HepG2 (cell line): ENCODE data around the gene CD68. TPM values are rescaled to one million over a fixed set of nuclear protein-coding genes. Genes with fewer than 3 reads are reported as not detected.

Source experiments
- ADNP ChIP-seq: sonication (generic); formaldehyde crosslinking; IDR thresholded peaks from 2 replicates; pipeline ENCODE4 v1.4.0; 2020; ENCODE audit warnings: missing genetic modification reagents
- AHR ChIP-seq: IDR thresholded peaks from 2 replicates; pipeline ENCODE4 v1.6.1; 2018; ENCODE audit warnings: missing genetic modification reagents, missing compliant biosample characterization
- HMG20B ChIP-seq: conservative IDR thresholded peaks from 2 replicates; pipeline ENCODE4 v1.6.1; 2016; ENCODE audit warnings: missing genetic modification reagents, missing compliant biosample characterization
- HNF4G ChIP-seq, 2 experiments: sonication (generic) in 1 of 2; formaldehyde crosslinking in 1 of 2; IDR thresholded peaks; 2 replicates each; pipeline versions ENCODE4 v1.4.0 to v1.6.1; 2011 to 2020; ENCODE audit warnings: borderline replicate concordance in 2 of 2, low read depth in 2 of 2, mild to moderate bottlenecking in 2 of 2, low read length in 1 of 2, missing genetic modification reagents in 1 of 2, moderate library complexity in 1 of 2
- IRF1 ChIP-seq: sonication (generic); formaldehyde crosslinking; IDR thresholded peaks from 2 replicates; pipeline ENCODE4 v1.4.0; 2020; ENCODE audit warnings: low read depth, mild to moderate bottlenecking, missing genetic modification reagents
- JDP2 ChIP-seq: sonication (generic); formaldehyde crosslinking; IDR thresholded peaks from 2 replicates; pipeline ENCODE4 v1.8.1; 2022; ENCODE audit warnings: missing genetic modification reagents, borderline replicate concordance
- KLF11 ChIP-seq: IDR thresholded peaks from 2 replicates; pipeline ENCODE4 v1.6.1; 2016; ENCODE audit warnings: missing compliant biosample characterization
- KLF9 ChIP-seq: IDR thresholded peaks from 2 replicates; pipeline ENCODE4 v1.6.1; 2016; ENCODE audit warnings: low read depth
- MBD4 ChIP-seq: IDR thresholded peaks from 2 replicates; pipeline ENCODE4 v1.6.1; 2012; ENCODE audit warnings: low read length, inconsistent platforms, borderline replicate concordance
- NCOA2 ChIP-seq: sonication (generic); formaldehyde crosslinking; IDR thresholded peaks from 2 replicates; pipeline ENCODE4 v1.8.0; 2022; ENCODE audit warnings: inconsistent platforms
- PCBP2 ChIP-seq: fragments of 200-400 bp; formaldehyde crosslinking; optimal IDR thresholded peaks from 2 replicates; pipeline ENCODE3; 2018; ENCODE audit warnings: low read length, low read depth; ENCODE audit not compliant: poor library complexity, severe bottlenecking
- PITX1 ChIP-seq: sonication (generic); formaldehyde crosslinking; IDR thresholded peaks from 2 replicates; pipeline ENCODE4 v1.5.1; 2020; ENCODE audit warnings: mild to moderate bottlenecking, missing genetic modification reagents
- POGZ ChIP-seq: sonication (generic); formaldehyde crosslinking; IDR thresholded peaks from 2 replicates; pipeline ENCODE4 v1.4.0; 2020; ENCODE audit warnings: mild to moderate bottlenecking, missing genetic modification reagents
- PRMT3 ChIP-seq: sonication (generic); formaldehyde crosslinking; IDR thresholded peaks from 2 replicates; pipeline ENCODE4 v1.8.1; 2022; ENCODE audit warnings: low read depth, mild to moderate bottlenecking, moderate library complexity, missing genetic modification reagents, borderline replicate concordance
- RARG ChIP-seq: sonication (generic); formaldehyde crosslinking; IDR thresholded peaks from 2 replicates; pipeline ENCODE4 v1.4.0; 2020; ENCODE audit warnings: low read depth, mild to moderate bottlenecking, missing genetic modification reagents
- RNF2 ChIP-seq: fragments of 450-650 bp; conservative IDR thresholded peaks from 2 replicates; pipeline ENCODE4 v1.6.1; 2016; ENCODE audit warnings: low read depth
- TAF1 ChIP-seq: sonication (generic); formaldehyde crosslinking; IDR thresholded peaks from 2 replicates; pipeline ENCODE4 v1.4.0; 2020; ENCODE audit warnings: missing genetic modification reagents
- THYN1 ChIP-seq: sonication (generic); formaldehyde crosslinking; IDR thresholded peaks from 2 replicates; pipeline ENCODE4 v1.8.1; 2023; ENCODE audit warnings: low read depth, mild to moderate bottlenecking, moderate library complexity, missing genetic modification reagents, borderline replicate concordance
- ZBTB38 ChIP-seq: sonication (generic); formaldehyde crosslinking; IDR thresholded peaks from 2 replicates; pipeline ENCODE4 v1.5.1; 2020; ENCODE audit warnings: mild to moderate bottlenecking, missing genetic modification reagents
- ZNF253 ChIP-seq: sonication (generic); formaldehyde crosslinking; IDR thresholded peaks from 2 replicates; pipeline ENCODE4 v1.8.0; 2022; ENCODE audit warnings: mild to moderate bottlenecking, missing genetic modification reagents, borderline replicate concordance
- ZNF282 ChIP-seq: fragments of 450-650 bp; IDR thresholded peaks from 2 replicates; pipeline ENCODE4 v1.6.1; 2018; ENCODE audit not compliant: partially characterized antibody
- ZNF343 ChIP-seq: sonication (generic); formaldehyde crosslinking; IDR thresholded peaks from 2 replicates; pipeline ENCODE4 v1.4.0; 2020; ENCODE audit warnings: mild to moderate bottlenecking, missing genetic modification reagents
- ZNF441 ChIP-seq: sonication (generic); formaldehyde crosslinking; IDR thresholded peaks from 2 replicates; pipeline ENCODE4 v1.7.0; 2021; ENCODE audit warnings: missing genetic modification reagents, borderline replicate concordance
- ZNF552 ChIP-seq: sonication (generic); formaldehyde crosslinking; IDR thresholded peaks from 2 replicates; pipeline ENCODE4 v1.9.0; 2022; ENCODE audit warnings: missing genetic modification reagents, mild to moderate bottlenecking, borderline replicate concordance
- ZNF674 ChIP-seq: sonication (generic); formaldehyde crosslinking; IDR thresholded peaks from 2 replicates; pipeline ENCODE4 v1.5.0; 2020; ENCODE audit warnings: low read depth, mild to moderate bottlenecking, missing genetic modification reagents
- ZNF75D ChIP-seq: sonication (generic); formaldehyde crosslinking; IDR thresholded peaks from 2 replicates; pipeline ENCODE4 v1.8.1; 2023; ENCODE audit warnings: missing genetic modification reagents, mild to moderate bottlenecking, borderline replicate concordance
- polyA plus RNA-seq, 8 experiments: library from polyadenylated mRNA; depleted of rRNA in 3 of 8; stranded (reverse) in 7 of 8; unstranded in 1 of 8; fragments of >200 nt; fragmentation: Illumina TruSeq in 4 of 8; extraction: Trizol in 4 of 8; gene quantifications; 2 replicates each; pipeline versions ENCODE4 v1.2.1 to v1.2.3, GENCODE V29; 2011 to 2016; ENCODE audit warnings: low read depth in 4 of 8, missing spikeins in 1 of 8, mixed read lengths in 1 of 8; ENCODE audit not compliant: insufficient read depth in 1 of 8
- total RNA-seq, 5 experiments: library from RNA; depleted of rRNA; stranded (reverse); fragments of >200 nt; fragmentation: Illumina TruSeq; extraction: Trizol; gene quantifications; 2 replicates each; pipeline ENCODE4 v1.2.3, GENCODE V29; 2016; ENCODE audit warnings: low read depth in 1 of 5
- TF ChIP-seq, protein P1 (sequence below): sonication (generic); formaldehyde crosslinking; conservative IDR thresholded peaks from 2 replicates; pipeline ENCODE4 v1.8.0; 2022; ENCODE audit warnings: missing genetic modification reagents

CD68 gene
- total and polyA plus RNA-seq, 2 of the 13 experiments (the other 11 are each of a cell fraction or from before 2014, with no cell fraction given), result 10.3 to 104 TPM

GRCh38 chr17:7573324-7574080 lies 5.9 kb upstream of the CD68 start (continued):
- TF ChIP-seq KLF11 (no peak; the same call in 1 of the 2 replicates), MBD4 (no peak), JDP2 (CRISPR knock-in tag) (no peak), ZNF343 (no peak), PITX1 (CRISPR knock-in tag) (peak; percentile 69; the same call in 1 of the 2 replicates), ZNF282 (no peak), RNF2 (no peak), THYN1 (CRISPR knock-in tag) (no peak), TAF1 (CRISPR knock-in tag) (0 out of 2 replicates have a peak, but pooled peaks have one; percentile 37), KLF9 (CRISPR knock-in tag) (peak; percentile 57; the same call in 1 of the 2 replicates), ZNF441 (CRISPR knock-in tag) (peak; percentile 67), ADNP (CRISPR knock-in tag) (no peak), PCBP2 (no peak), ZNF674 (CRISPR knock-in tag) (no peak), IRF1 (no peak), HMG20B (CRISPR knock-in tag) (no peak; the same call in 1 of the 2 replicates), PRMT3 (CRISPR knock-in tag) (peak; percentile 21; the same call in 1 of the 2 replicates), NCOA2 (peak; percentile 41; the same call in 1 of the 2 replicates), ZNF552 (CRISPR knock-in tag) (no peak; the same call in 1 of the 2 replicates), AHR (0 out of 2 replicates have a peak, but pooled peaks have one; percentile 53), ZNF253 (no peak), ZBTB38 (CRISPR knock-in tag) (peak; percentile 75), ZNF75D (no peak), RARG (no peak), HNF4G (IDR thresholded peaks at IDR 0.05; ENCODE audit: borderline replicate concordance, low read depth, low read length) (no peak), HNF4G (CRISPR knock-in tag; IDR thresholded peaks at IDR 0.05; ENCODE audit: borderline replicate concordance, low read depth) (no peak), POGZ (CRISPR knock-in tag) (no peak)
- TF ChIP-seq, protein P1, sequence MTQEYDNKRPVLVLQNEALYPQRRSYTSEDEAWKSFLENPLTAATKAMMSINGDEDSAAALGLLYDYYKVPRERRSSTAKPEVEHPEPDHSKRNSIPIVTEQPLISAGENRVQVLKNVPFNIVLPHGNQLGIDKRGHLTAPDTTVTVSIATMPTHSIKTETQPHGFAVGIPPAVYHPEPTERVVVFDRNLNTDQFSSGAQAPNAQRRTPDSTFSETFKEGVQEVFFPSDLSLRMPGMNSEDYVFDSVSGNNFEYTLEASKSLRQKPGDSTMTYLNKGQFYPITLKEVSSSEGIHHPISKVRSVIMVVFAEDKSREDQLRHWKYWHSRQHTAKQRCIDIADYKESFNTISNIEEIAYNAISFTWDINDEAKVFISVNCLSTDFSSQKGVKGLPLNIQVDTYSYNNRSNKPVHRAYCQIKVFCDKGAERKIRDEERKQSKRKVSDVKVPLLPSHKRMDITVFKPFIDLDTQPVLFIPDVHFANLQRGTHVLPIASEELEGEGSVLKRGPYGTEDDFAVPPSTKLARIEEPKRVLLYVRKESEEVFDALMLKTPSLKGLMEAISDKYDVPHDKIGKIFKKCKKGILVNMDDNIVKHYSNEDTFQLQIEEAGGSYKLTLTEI (CRISPR knock-in tag), result no peak
